ENCODE data around the gene UNC13D.

DNA sequence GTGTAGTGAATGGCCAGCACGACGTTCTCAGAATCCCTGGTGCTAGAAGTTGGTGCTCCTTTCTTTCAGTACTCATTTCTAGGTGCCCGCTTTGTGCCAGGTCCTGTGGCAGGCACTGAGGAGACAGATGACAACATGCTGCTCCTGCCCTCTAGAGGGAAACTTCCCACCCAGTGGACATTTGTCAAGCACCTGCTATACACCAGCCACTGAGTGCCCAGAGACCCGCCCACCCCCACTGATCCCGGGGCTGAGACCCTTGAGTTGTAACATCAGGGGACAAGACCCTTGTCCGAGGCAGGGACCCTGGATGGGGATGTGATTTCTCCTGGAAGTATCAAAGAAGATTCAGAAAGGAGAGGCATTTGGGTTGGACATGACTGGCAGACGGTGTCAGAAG is 25.1 kb downstream of the UNC13D start:
- no peak for TF ChIP-seq CTCF (IDR thresholded peaks at IDR 0.05)
- no peak for TF ChIP-seq POLR2A (IDR thresholded peaks at IDR 0.05)
- TF ChIP-seq EP300 (IDR thresholded peaks at IDR 0.05; ENCODE audit: low read depth), result no peak

Measured in transverse colon (tissue), 3 donors.